Adrenal gland (tissue), 19 donors: Measurements from ENCODE around the gene SOWAHA. TPM values are rescaled to one million over a fixed set of nuclear protein-coding genes. Genes with fewer than 3 reads are reported as not detected.

Experiments used
- DNase-seq, 7 donors: peaks; one replicate each; pipeline ENCODE4 v3.0.0-alpha.2; 2019 to 2020
- H3K27ac ChIP-seq, 5 donors: fragments of 200-600 bp; sonication (generic) in 4 of 5; 1 replicate in 3 of 5; 2 replicates in 2 of 5; pipeline versions ENCODE4 v1.5.1 to v1.8.0; 2016 to 2020; ENCODE audit warnings: mild to moderate bottlenecking in 1 of 5
- H3K27me3 ChIP-seq: fragments of 200-600 bp; 2 replicates; pipeline ENCODE4 v1.8.0; 2021
- H3K36me3 ChIP-seq, 2 donors: fragments of 200-600 bp; replicated peaks in 1 of 2; 1 replicate in 1 of 2; 2 replicates in 1 of 2; pipeline versions ENCODE4 v1.5.1 to v1.8.0; 2018 to 2022
- H3K4me1 ChIP-seq, 2 donors: fragments of 200-600 bp; replicated peaks in 1 of 2; 1 replicate in 1 of 2; 2 replicates in 1 of 2; pipeline versions ENCODE4 v1.5.1 to v1.8.0; 2018 to 2021
- H3K4me3 ChIP-seq, 4 donors: fragments of 200-600 bp; sonication (generic) in 3 of 4; one replicate each; pipeline ENCODE4 v1.5.1; 2016 to 2018
- H3K9me3 ChIP-seq, 3 donors: fragments of 200-600 bp; sonication (generic) in 1 of 3; replicated peaks in 1 of 3; 1 replicate in 2 of 3; 2 replicates in 1 of 3; pipeline versions ENCODE4 v1.5.1 to v1.8.0; 2016 to 2021
- POLR2A ChIP-seq, 2 donors: fragments of 450-650 bp; IDR thresholded peaks; one replicate each; pipeline ENCODE4 v1.6.1; 2017; ENCODE audit warnings: antibody characterized with exemption in 2 of 2, mild to moderate bottlenecking in 2 of 2, moderate library complexity in 1 of 2
- WGBS, 4 donors: extraction: QIAGEN DNeasy Blood & Tissue Kit in 2 of 4; methylation state at CpG; one replicate each; pipeline versions ENCODE4 v1.1.5 to v1.1.7; 2013 to 2017; 5-methylcytosine and 5-hydroxymethylcytosine counted together
- intact Hi-C, 2 donors: fragments of 100-400 bp; cut with DNase I; formaldehyde crosslinking; loops; one replicate each; pipeline versions ENCODE4 v1.14.1 to v1.15.0; 2022 to 2023
- long read RNA-seq, 10 donors: library from polyadenylated mRNA in 3 of 10; unstranded in 2 of 10; stranded (forward) in 1 of 10; transcript quantifications; one replicate each; pipeline ENCODE4 v2.0.0 and lab custom pipeline, GENCODE V29; 2021 to 2026
- polyA plus RNA-seq, 3 donors: library from polyadenylated mRNA; stranded (reverse); fragments of 200-250 nt in 2 of 3; fragments of 350-450 nt in 1 of 3; fragmentation: Illumina TruSeq in 1 of 3; extraction: RNeasy Lipid Tissue Mini Kit (QIAGEN cat#74804) in 1 of 3; gene quantifications; one replicate each; pipeline ENCODE4 v1.2.3, GENCODE V29; 2013 to 2014
- total RNA-seq, 9 donors: library from RNA; depleted of rRNA in 4 of 9; stranded (reverse); fragments of >200 nt in 4 of 9; fragments of 120-200 nt in 1 of 9; fragmentation: NEBNext Ultra II Directional in 1 of 9; extraction: Animal tissue kit (Norgen Biotek cat#: 25700) in 1 of 9; gene quantifications; one replicate each; pipeline versions ENCODE4 v1.1.0 to v1.2.4, GENCODE V29; 2013 to 2023
- TF ChIP-seq, protein P1 (sequence below), 6 experiments: fragments of 450-650 bp in 4 of 6; fragments of 200-600 bp in 2 of 6; sonication (generic) in 1 of 6; IDR thresholded peaks; 1 replicate in 5 of 6; 2 replicates in 1 of 6; pipeline versions ENCODE4 v1.5.1 to v1.8.0; 2016 to 2021; ENCODE audit warnings: antibody characterized with exemption in 6 of 6, mild to moderate bottlenecking in 2 of 6, moderate library complexity in 1 of 6
- donor health status: healthy with polysubstance abuse.
- donor health status: Bipolar disorder and iron deficiency.
- donor health status: DM: yes; HTN: yes; CAD: no.
- donor health status: DM: no; HTN: no; CAD: no.
- donor health status: DM: no; HTN: no; CAD: no.
- donor health status: DM: yes; HTN: yes; CAD: no.

Gene SOWAHA
- total RNA-seq, result 1 to 10 TPM in 2 of 9 donors, under 1 TPM in 4, not detected in 3; 0.06 to 1.8 (median 0.53) TPM
- under 1 TPM; 0.17 to 0.90 (median 0.40) TPM for polyA plus RNA-seq
- long read RNA-seq, donor 1, partial matches to known transcripts, result 37 of 37 reads
- long read RNA-seq, donor 1, other reads (novel, unspliced or antisense), result 0 of 37 reads
- long read RNA-seq, donor 2, result 0 reads
- long read RNA-seq, donor 3, result 0 reads
- long read RNA-seq, donor 4, result 0 reads
- long read RNA-seq, donor 5, result 0 reads
- long read RNA-seq, donor 6, result 0 reads
- long read RNA-seq, donor 7, partial matches to known transcripts, result 0 of 1 reads
- long read RNA-seq, donor 7, other reads (novel, unspliced or antisense), result 0 of 1 reads
- long read RNA-seq, donor 8, partial matches to known transcripts, result 0 of 1 reads
- long read RNA-seq, donor 8, other reads (novel, unspliced or antisense), result 0 of 1 reads
- long read RNA-seq, donor 9, result 0 reads
- long read RNA-seq, donor 10, result 0 reads

DNA sequence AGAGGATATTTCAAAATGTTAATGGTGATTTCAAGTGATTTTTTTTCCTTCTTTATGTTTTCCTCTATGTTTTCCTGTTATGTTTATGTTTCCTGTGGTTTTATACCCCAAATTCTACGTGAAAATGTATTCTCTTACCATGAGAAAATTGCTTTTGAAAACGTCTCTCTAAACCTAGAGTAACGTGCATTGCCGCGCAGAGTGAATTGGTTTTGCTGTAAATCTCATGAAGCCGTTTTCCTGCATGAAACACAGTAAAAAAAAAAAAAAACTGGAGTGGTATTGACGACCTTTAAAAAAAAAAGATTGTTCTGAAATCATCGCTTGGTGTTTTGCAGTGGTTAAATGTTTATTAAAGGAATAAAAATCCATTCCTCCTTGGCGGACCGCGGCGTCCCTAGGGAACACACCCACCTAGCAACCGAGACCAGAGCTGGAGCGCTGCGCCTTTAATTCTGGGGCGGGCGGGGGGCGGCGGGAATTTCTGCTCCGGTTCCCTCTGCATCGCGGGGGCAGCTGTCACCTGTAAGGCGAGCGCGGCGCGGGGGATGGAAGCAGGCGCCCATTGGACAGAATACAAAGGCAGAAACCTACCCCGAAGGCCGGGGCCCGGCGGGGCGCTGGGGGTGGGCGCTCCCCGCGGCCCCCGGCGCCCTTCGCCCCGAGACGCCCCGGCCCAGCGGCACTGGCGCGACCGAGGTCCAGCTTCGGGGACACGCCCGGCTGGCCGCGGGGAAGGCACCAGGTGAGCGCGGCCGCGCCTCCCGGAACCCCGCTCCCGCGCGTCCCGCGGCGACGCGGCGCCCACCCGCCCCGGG lies at the start of gene SOWAHA:
Gene SOWAHA, plus strand, starts transcription at position 522 of the 818 bp plus-strand sequence. CDS start 320 bp downstream, outside the sequence.
- WGBS, 4 donors, result 3 to 11% (median 7%) methylated on average over 16 to 68 of the region's 68 CpGs
- TF ChIP-seq, protein P1, sequence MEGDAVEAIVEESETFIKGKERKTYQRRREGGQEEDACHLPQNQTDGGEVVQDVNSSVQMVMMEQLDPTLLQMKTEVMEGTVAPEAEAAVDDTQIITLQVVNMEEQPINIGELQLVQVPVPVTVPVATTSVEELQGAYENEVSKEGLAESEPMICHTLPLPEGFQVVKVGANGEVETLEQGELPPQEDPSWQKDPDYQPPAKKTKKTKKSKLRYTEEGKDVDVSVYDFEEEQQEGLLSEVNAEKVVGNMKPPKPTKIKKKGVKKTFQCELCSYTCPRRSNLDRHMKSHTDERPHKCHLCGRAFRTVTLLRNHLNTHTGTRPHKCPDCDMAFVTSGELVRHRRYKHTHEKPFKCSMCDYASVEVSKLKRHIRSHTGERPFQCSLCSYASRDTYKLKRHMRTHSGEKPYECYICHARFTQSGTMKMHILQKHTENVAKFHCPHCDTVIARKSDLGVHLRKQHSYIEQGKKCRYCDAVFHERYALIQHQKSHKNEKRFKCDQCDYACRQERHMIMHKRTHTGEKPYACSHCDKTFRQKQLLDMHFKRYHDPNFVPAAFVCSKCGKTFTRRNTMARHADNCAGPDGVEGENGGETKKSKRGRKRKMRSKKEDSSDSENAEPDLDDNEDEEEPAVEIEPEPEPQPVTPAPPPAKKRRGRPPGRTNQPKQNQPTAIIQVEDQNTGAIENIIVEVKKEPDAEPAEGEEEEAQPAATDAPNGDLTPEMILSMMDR (IDR thresholded peaks at IDR 0.05), result no peak
- no peak for TF ChIP-seq POLR2A (IDR thresholded peaks at IDR 0.05)
- no peak for DNase-seq
- Histone ChIP-seq H3K4me3 (peak within 1 kb of the TSS in 2 of 4 donors; percentile 18 to 46), H3K27ac (peak within 1 kb of the TSS in 1 of 5 donors; percentile 56), H3K27me3 (peaks cover 15% of the 10 kb centered on the region), H3K36me3 (no peaks in the 10 kb centered on the region), H3K4me1 (peaks cover 3 to 9% of the 10 kb centered on the region in 2 donors), H3K9me3 (no peaks in the 10 kb centered on the region)
- intact Hi-C loops, result loop anchor here in 1 of 2 donors (10.0 kb wide), 1 partner anchor 428 kb away; no protein-coding TSS in a partner anchor

DNA sequence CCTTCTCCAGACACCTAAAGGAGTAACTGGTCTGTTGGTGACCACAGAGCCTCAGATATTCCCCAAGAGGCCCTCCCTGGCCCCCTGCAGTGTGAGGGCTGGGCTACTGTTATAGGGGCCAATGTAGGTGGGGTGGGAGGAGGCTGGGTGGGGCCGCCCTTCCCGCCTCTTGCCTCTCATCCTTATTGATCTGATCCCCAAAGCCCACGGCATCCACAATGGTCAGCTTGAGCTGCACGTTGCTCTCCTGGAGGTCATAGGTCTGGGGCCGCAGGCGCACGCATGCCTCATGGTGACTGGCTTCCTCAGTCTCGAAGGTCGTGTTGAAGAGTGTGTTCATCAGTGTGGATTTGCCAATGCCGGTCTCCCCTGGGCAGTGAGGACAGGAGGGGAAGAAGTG lies 49.1 kb upstream of the SOWAHA start:
- WGBS, 4 donors, result 96 to 97% (median 96%) methylated on average over 9 to 10 of the region's 10 CpGs; no CpG with 5 or more reads in 1 of the 4 donors
- H3K36me3 ChIP-seq, result peaks cover 0 to 48% of the 10 kb centered on the region in 2 donors

DNA sequence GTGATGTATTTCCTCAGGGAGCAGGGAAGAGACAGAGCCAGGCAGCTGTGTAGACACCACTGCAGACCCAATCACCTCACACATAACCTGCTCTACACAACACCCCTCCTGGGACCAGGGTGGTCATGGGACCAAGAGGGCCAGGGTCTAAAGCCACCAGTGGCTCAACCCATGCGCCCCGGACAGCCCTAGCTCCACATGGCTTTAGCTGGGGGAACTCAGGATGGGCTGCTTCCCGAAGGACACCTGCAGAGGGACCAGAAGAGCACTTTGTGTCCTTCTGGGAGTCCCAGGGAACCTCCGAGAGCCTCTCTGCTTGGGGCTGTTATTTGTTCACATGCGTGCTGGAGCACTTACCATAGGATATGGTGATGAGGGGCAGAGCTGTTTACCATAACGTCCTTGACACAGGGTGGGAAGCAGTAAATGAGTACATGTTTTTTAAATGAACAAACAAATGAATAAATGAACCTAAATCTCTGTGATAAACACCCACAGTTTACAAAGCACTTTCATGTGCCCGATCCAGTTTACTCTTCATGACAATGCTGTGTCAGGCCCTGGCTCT lies 48.3 kb upstream of the SOWAHA start:
- Histone ChIP-seq H3K4me1 (peaks cover 0 to 10% of the 10 kb centered on the region in 2 donors), H3K27ac (no peak overlapping the region), H3K36me3 (peaks cover 0 to 42% of the 10 kb centered on the region in 2 donors), H3K9me3 (no peaks in the 10 kb centered on the region), H3K4me3 (no peak overlapping the region), H3K27me3 (no peaks in the 10 kb centered on the region)
- peak in 1 of 7 donors; percentile 31 for DNase-seq
- no peak for TF ChIP-seq POLR2A (IDR thresholded peaks at IDR 0.05)
- TF ChIP-seq, protein P1 (IDR thresholded peaks at IDR 0.05), result no peak
- intact Hi-C loops, result no loop called here
- WGBS, 4 donors, result 95 to 100% (median 95%) methylated on average over 3 to 7 of the region's 7 CpGs

More for the DNA sequence above, 49.1 kb upstream of the SOWAHA start:
- intact Hi-C loops, result no loop called here
- DNase-seq, result peak in 1 of 7 donors; percentile 37
- no peak overlapping the region for H3K4me3 ChIP-seq
- peaks cover 0 to 10% of the 10 kb centered on the region in 2 donors for H3K4me1 ChIP-seq
- no peaks in the 10 kb centered on the region for H3K9me3 ChIP-seq
- TF ChIP-seq, protein P1 (IDR thresholded peaks at IDR 0.05), result no peak
- TF ChIP-seq POLR2A (IDR thresholded peaks at IDR 0.05), result no peak
- H3K27me3 ChIP-seq, result no peaks in the 10 kb centered on the region
- H3K27ac ChIP-seq, result no peak overlapping the region
